K562 (cell line): Measurements from ENCODE around the gene ARID3A. TPM values are rescaled to one million over a fixed set of nuclear protein-coding genes. Genes with fewer than 3 reads are reported as not detected.

Experiments
- AFF1 ChIP-seq, 2 experiments: fragments of 450-650 bp; IDR thresholded peaks; 2 replicates each; pipeline ENCODE4 v1.6.1; 2018; ENCODE audit warnings: mild to moderate bottlenecking in 2 of 2, low read depth in 1 of 2; ENCODE audit not compliant: partially characterized antibody in 2 of 2
- CBFA2T2 ChIP-seq: fragments of 450-650 bp; conservative IDR thresholded peaks from 2 replicates; pipeline ENCODE4 v1.6.1; 2017; ENCODE audit warnings: mild to moderate bottlenecking
- ERF ChIP-seq: fragments of 450-650 bp; formaldehyde crosslinking; IDR thresholded peaks from 2 replicates; pipeline ENCODE4 v1.4.0; 2020; ENCODE audit warnings: mild to moderate bottlenecking, mixed read lengths
- FOXK2 ChIP-seq, 2 experiments: fragments of 450-650 bp; IDR thresholded peaks in 1 of 2; conservative IDR thresholded peaks in 1 of 2; 2 replicates each; pipeline ENCODE4 v1.6.1; 2016; ENCODE audit warnings: low read depth in 2 of 2, mild to moderate bottlenecking in 1 of 2
- GTF2B ChIP-seq: IDR thresholded peaks from 2 replicates; pipeline ENCODE4 v1.6.1; 2011; ENCODE audit not compliant: insufficient read length; ENCODE audit errors: extremely low read depth
- HNRNPH1 ChIP-seq: fragments of 200-400 bp; formaldehyde crosslinking; optimal IDR thresholded peaks from 2 replicates; pipeline ENCODE3; 2017; ENCODE audit warnings: low read depth, mild to moderate bottlenecking, low read length, moderate library complexity
- MITF ChIP-seq: IDR thresholded peaks from 2 replicates; pipeline ENCODE4 v1.6.1; 2014; ENCODE audit warnings: antibody characterized with exemption
- NR3C1 ChIP-seq: sonication (generic); formaldehyde crosslinking; IDR thresholded peaks from 2 replicates; pipeline ENCODE4 v1.8.1; 2022; ENCODE audit warnings: missing genetic modification reagents
- NUFIP1 ChIP-seq: fragments of 450-650 bp; IDR thresholded peaks from 2 replicates; pipeline ENCODE4 v1.6.1; 2018; ENCODE audit not compliant: partially characterized antibody
- PML ChIP-seq: IDR thresholded peaks from 2 replicates; pipeline ENCODE4 v1.6.1; 2012; ENCODE audit warnings: low read length, inconsistent platforms
- TAF9B ChIP-seq: fragments of 450-650 bp; IDR thresholded peaks from 2 replicates; pipeline ENCODE4 v1.6.1; 2018; ENCODE audit warnings: mild to moderate bottlenecking; ENCODE audit not compliant: partially characterized antibody
- XRCC5 ChIP-seq: fragments of 200-400 bp; formaldehyde crosslinking; IDR thresholded peaks from 2 replicates; pipeline ENCODE4 v1.6.1; 2017; ENCODE audit warnings: low read depth, mild to moderate bottlenecking, low read length
- YBX1 ChIP-seq: fragments of 450-650 bp; IDR thresholded peaks from 2 replicates; pipeline ENCODE4 v1.7.1; 2016; ENCODE audit warnings: mild to moderate bottlenecking
- ZBTB1 ChIP-seq: sonication (generic); formaldehyde crosslinking; IDR thresholded peaks from 2 replicates; pipeline ENCODE4 v1.8.1; 2023; ENCODE audit warnings: missing genetic modification reagents, low read depth, mild to moderate bottlenecking, borderline replicate concordance
- ZHX1 ChIP-seq: fragments of 150-350 bp; conservative IDR thresholded peaks from 2 replicates; pipeline ENCODE4 v1.6.1; 2014; ENCODE audit warnings: low read length
- ZNF134 ChIP-seq: fragments of 250-450 bp; sonication (Bioruptor Pico); conservative IDR thresholded peaks from 2 replicates; pipeline ENCODE4 v1.4.0; 2020
- ZNF143 ChIP-seq: sonication (generic); formaldehyde crosslinking; IDR thresholded peaks from 2 replicates; pipeline ENCODE4 v1.9.0; 2022; ENCODE audit warnings: mild to moderate bottlenecking, missing genetic modification reagents
- ZNF699 ChIP-seq: fragments of 250-450 bp; sonication (Bioruptor Pico); IDR thresholded peaks from 2 replicates; pipeline ENCODE4 v1.8.0; 2021; ENCODE audit warnings: mild to moderate bottlenecking, moderate library complexity; ENCODE audit not compliant: insufficient replicate concordance
- ZNF778 ChIP-seq: fragments of 450-650 bp; formaldehyde crosslinking; IDR thresholded peaks from 2 replicates; pipeline ENCODE4 v1.4.0; 2020; ENCODE audit warnings: mild to moderate bottlenecking, moderate library complexity
- polyA plus RNA-seq, 8 experiments: library from polyadenylated mRNA; depleted of rRNA in 4 of 8; stranded (reverse) in 5 of 8; unstranded in 3 of 8; fragments of >200 nt; fragmentation: Nextera tagmentation in 2 of 8; fragmentation: Illumina TruSeq in 1 of 8; extraction: Ambion mirVana in 2 of 8; extraction: Trizol in 1 of 8; gene quantifications; 2 replicates each; pipeline versions ENCODE4 v1.2.1 to v1.2.3, GENCODE V29; 2011 to 2014; ENCODE audit warnings: inconsistent platforms in 1 of 8, missing spikeins in 1 of 8
- total RNA-seq, 7 experiments: library from RNA; depleted of rRNA in 6 of 7; stranded (reverse); fragments of >200 nt in 6 of 7; fragmentation: Illumina TruSeq in 2 of 7; extraction: Trizol in 2 of 7; gene quantifications; 2 replicates each; pipeline versions ENCODE4 v1.2.1 to v1.2.3, GENCODE V29; 2011 to 2021; ENCODE audit warnings: low replicate concordance in 1 of 7

Gene ARID3A
- total and polyA plus RNA-seq, 9 of the 15 experiments (the other 6 are each of a cell fraction or from before 2014, with no cell fraction given) = 1.4 to 118 (median 31.2) TPM

- TF ChIP-seq ZNF778 (no peak), GTF2B (no peak), ZNF143 (CRISPR knock-in tag) (peak; percentile 36; the same call in 1 of the 2 replicates), TAF9B (no peak), ZBTB1 (CRISPR knock-in tag) (0 out of 2 replicates have a peak, but pooled peaks have one; percentile 21), YBX1 (no peak), ZNF134 (no peak), ZNF699 (no peak), FOXK2 (conservative IDR thresholded peaks at IDR 0.05 in 1 of 2, IDR thresholded peaks at IDR 0.05 in 1 of 2; ENCODE audit: low read depth in 2 of 2) (no peak), XRCC5 (peak; percentile 72; the same call in 1 of the 2 replicates), CBFA2T2 (peak; percentile 62), ZHX1 (no peak), NR3C1 (CRISPR knock-in tag) (no peak), MITF (no peak), ERF (CRISPR knock-in tag) (peak; percentile 72; the same call in 1 of the 2 replicates), PML (no peak), AFF1 (IDR thresholded peaks at IDR 0.05; ENCODE audit: low read depth in 1 of 2, partially characterized antibody in 2 of 2) (no peak), HNRNPH1 (no peak), NUFIP1 (no peak)
Measured at GRCh38 chr19:980133-980998, 54.5 kb downstream of the ARID3A start (continued).
